ENCODE data around the gene TENM3.

The TENM3 gene

GRCh38 chr4:182840108-182840507, 596.9 kb downstream of the TENM3 start:
- H3K4me3 ChIP-seq (ENCODE audit: low read depth, low read length): no peak overlapping the region
- no peak overlapping the region for H3K9ac ChIP-seq (ENCODE audit: low read depth, low read length)
- no peaks in the 10 kb centered on the region for H3K36me3 ChIP-seq (ENCODE audit: control insufficient read depth, insufficient read depth, low read length)
- no peaks in the 10 kb centered on the region for H3K4me1 ChIP-seq (ENCODE audit: control insufficient read depth, insufficient read depth, low read length)
- no peaks in the 10 kb centered on the region for H3K9me3 ChIP-seq (ENCODE audit: control insufficient read depth, insufficient read depth, low read length)
- peaks cover 2% of the 10 kb centered on the region for H3K27me3 ChIP-seq (ENCODE audit: control insufficient read depth, insufficient read depth, low read length)

GRCh38 chr4:182842104-182842600, 599.0 kb downstream of the TENM3 start:
- Histone ChIP-seq H3K36me3 (ENCODE audit: control insufficient read depth, insufficient read depth, low read length) (no peaks in the 10 kb centered on the region), H3K27me3 (ENCODE audit: control insufficient read depth, insufficient read depth, low read length) (no peaks in the 10 kb centered on the region), H3K9me3 (ENCODE audit: control insufficient read depth, insufficient read depth, low read length) (no peaks in the 10 kb centered on the region), H3K4me3 (ENCODE audit: low read depth, low read length) (no peak overlapping the region), H3K4me1 (ENCODE audit: control insufficient read depth, insufficient read depth, low read length) (no peaks in the 10 kb centered on the region), H3K9ac (ENCODE audit: low read depth, low read length) (no peak overlapping the region)

- Histone ChIP-seq H3K4me1 (ENCODE audit: control insufficient read depth, insufficient read depth, low read length) (no peaks in the 10 kb centered on the region), H3K4me3 (ENCODE audit: low read depth, low read length) (no peak overlapping the region), H3K36me3 (ENCODE audit: control insufficient read depth, insufficient read depth, low read length) (no peaks in the 10 kb centered on the region), H3K9ac (ENCODE audit: low read depth, low read length) (no peak overlapping the region), H3K27me3 (ENCODE audit: control insufficient read depth, insufficient read depth, low read length) (no peaks in the 10 kb centered on the region), H3K9me3 (ENCODE audit: control insufficient read depth, insufficient read depth, low read length) (no peaks in the 10 kb centered on the region)
Measured at GRCh38 chr4:182842759-182843390, 599.7 kb downstream of the TENM3 start.

- H3K4me1 ChIP-seq (ENCODE audit: control insufficient read depth, insufficient read depth, low read length): no peaks in the 10 kb centered on the region
- H3K36me3 ChIP-seq (ENCODE audit: control insufficient read depth, insufficient read depth, low read length): no peaks in the 10 kb centered on the region
- no peaks in the 10 kb centered on the region for H3K27me3 ChIP-seq (ENCODE audit: control insufficient read depth, insufficient read depth, low read length)
Measured at GRCh38 chr4:182843808-182844325, 600.7 kb downstream of the TENM3 start.

GRCh38 chr4:182845618-182846017, 602.4 kb downstream of the TENM3 start:
- no peak overlapping the region for H3K9ac ChIP-seq (ENCODE audit: low read depth, low read length)
- H3K36me3 ChIP-seq (ENCODE audit: control insufficient read depth, insufficient read depth, low read length): no peaks in the 10 kb centered on the region
- no peaks in the 10 kb centered on the region for H3K4me1 ChIP-seq (ENCODE audit: control insufficient read depth, insufficient read depth, low read length)
- H3K4me3 ChIP-seq (ENCODE audit: low read depth, low read length): no peak overlapping the region
- no peaks in the 10 kb centered on the region for H3K27me3 ChIP-seq (ENCODE audit: control insufficient read depth, insufficient read depth, low read length)
- no peaks in the 10 kb centered on the region for H3K9me3 ChIP-seq (ENCODE audit: control insufficient read depth, insufficient read depth, low read length)

More at GRCh38 chr4:182843808-182844325, 600.7 kb downstream of the TENM3 start:
- Histone ChIP-seq H3K9ac (ENCODE audit: low read depth, low read length) (no peak overlapping the region), H3K4me3 (ENCODE audit: low read depth, low read length) (no peak overlapping the region), H3K9me3 (ENCODE audit: control insufficient read depth, insufficient read depth, low read length) (no peaks in the 10 kb centered on the region)

- H3K4me3 ChIP-seq (ENCODE audit: low read depth, low read length): no peak overlapping the region
- no peaks in the 10 kb centered on the region for H3K4me1 ChIP-seq (ENCODE audit: control insufficient read depth, insufficient read depth, low read length)
- H3K36me3 ChIP-seq (ENCODE audit: control insufficient read depth, insufficient read depth, low read length): no peaks in the 10 kb centered on the region
- H3K9me3 ChIP-seq (ENCODE audit: control insufficient read depth, insufficient read depth, low read length): no peaks in the 10 kb centered on the region
- no peaks in the 10 kb centered on the region for H3K27me3 ChIP-seq (ENCODE audit: control insufficient read depth, insufficient read depth, low read length)
- H3K9ac ChIP-seq (ENCODE audit: low read depth, low read length): no peak overlapping the region
Measured at GRCh38 chr4:182846036-182846435, 602.8 kb downstream of the TENM3 start.

GRCh38 chr4:182847576-182848450, 604.6 kb downstream of the TENM3 start:
- Histone ChIP-seq H3K4me1 (ENCODE audit: control insufficient read depth, insufficient read depth, low read length) (no peaks in the 10 kb centered on the region), H3K4me3 (ENCODE audit: low read depth, low read length) (no peak overlapping the region), H3K9ac (ENCODE audit: low read depth, low read length) (no peak overlapping the region), H3K27me3 (ENCODE audit: control insufficient read depth, insufficient read depth, low read length) (no peaks in the 10 kb centered on the region), H3K9me3 (ENCODE audit: control insufficient read depth, insufficient read depth, low read length) (no peaks in the 10 kb centered on the region), H3K36me3 (ENCODE audit: control insufficient read depth, insufficient read depth, low read length) (no peaks in the 10 kb centered on the region)

- H3K27me3 ChIP-seq (ENCODE audit: control insufficient read depth, insufficient read depth, low read length): no peaks in the 10 kb centered on the region
- H3K4me1 ChIP-seq (ENCODE audit: control insufficient read depth, insufficient read depth, low read length): no peaks in the 10 kb centered on the region
- H3K4me3 ChIP-seq (ENCODE audit: low read depth, low read length): no peak overlapping the region
- no peaks in the 10 kb centered on the region for H3K9me3 ChIP-seq (ENCODE audit: control insufficient read depth, insufficient read depth, low read length)
- no peaks in the 10 kb centered on the region for H3K36me3 ChIP-seq (ENCODE audit: control insufficient read depth, insufficient read depth, low read length)
- no peak overlapping the region for H3K9ac ChIP-seq (ENCODE audit: low read depth, low read length)
Measured at GRCh38 chr4:182848685-182849084, 605.5 kb downstream of the TENM3 start.
